Measurements from ENCODE around the gene TOM1.

The TOM1 gene

GRCh38 chr22:35324067-35324466, 24.4 kb downstream of the TOM1 start:
- DNase-seq (ENCODE audit: low spot score) = no peak

GRCh38 chr22:35324762-35325161, 25.1 kb downstream of the TOM1 start:
- no peak for DNase-seq (ENCODE audit: low spot score)

GRCh38 chr22:35325209-35325608, 25.5 kb downstream of the TOM1 start:
- no peak for DNase-seq (ENCODE audit: low spot score)

- DNase-seq (ENCODE audit: low spot score) = no peak
Observed at GRCh38 chr22:35326854-35327562, 27.3 kb downstream of the TOM1 start.

GRCh38 chr22:35327690-35328471, 28.2 kb downstream of the TOM1 start:
- DNase-seq (ENCODE audit: low spot score) = no peak

GRCh38 chr22:35328472-35328885, 28.8 kb downstream of the TOM1 start:
- peak; percentile 92 for DNase-seq (ENCODE audit: low spot score)

GRCh38 chr22:35329114-35329847, 29.6 kb downstream of the TOM1 start:
- no peak for DNase-seq (ENCODE audit: low spot score)

- no peak for DNase-seq (ENCODE audit: low spot score)
Observed at GRCh38 chr22:35330258-35330861, 30.7 kb downstream of the TOM1 start.

GRCh38 chr22:35332278-35332677, 32.6 kb downstream of the TOM1 start:
- no peak for DNase-seq (ENCODE audit: low spot score)

GRCh38 chr22:35333220-35333619, 33.5 kb downstream of the TOM1 start:
- no peak for DNase-seq (ENCODE audit: low spot score)

GRCh38 chr22:35334004-35334403, 34.3 kb downstream of the TOM1 start:
- no peak for DNase-seq (ENCODE audit: low spot score)

- DNase-seq (ENCODE audit: low spot score) = no peak
Observed at GRCh38 chr22:35335468-35335867, 35.8 kb downstream of the TOM1 start.

- DNase-seq (ENCODE audit: low spot score) = no peak
Observed at GRCh38 chr22:35335936-35336781, 36.5 kb downstream of the TOM1 start.

GRCh38 chr22:35337932-35338331, 38.2 kb downstream of the TOM1 start:
- DNase-seq (ENCODE audit: low spot score) = no peak

GRCh38 chr22:35341090-35341874, 41.6 kb downstream of the TOM1 start:
- no peak for DNase-seq (ENCODE audit: low spot score)

GRCh38 chr22:35342390-35342789, 42.7 kb downstream of the TOM1 start:
- no peak for DNase-seq (ENCODE audit: low spot score)

GRCh38 chr22:35343664-35344550, 44.2 kb downstream of the TOM1 start:
- no peak for DNase-seq (ENCODE audit: low spot score)

GRCh38 chr22:35344956-35345690, 45.4 kb downstream of the TOM1 start:
- DNase-seq (ENCODE audit: low spot score) = no peak

Measured in HuH-7 (cell line).